Effector memory CD4-positive, alpha-beta T cell (primary cell): ENCODE results near the gene POC1B.

Experiments used
- DNase-seq, 3 donors: peaks; one replicate each; pipeline ENCODE4 v3.0.0-alpha.2; 2020
- H3K27ac ChIP-seq: 2 replicates; pipeline ENCODE4 v1.7.0; 2013; ENCODE audit warnings: mild to moderate bottlenecking, low read length, moderate library complexity; ENCODE audit not compliant: insufficient read depth, poor library complexity, severe bottlenecking
- H3K27me3 ChIP-seq: replicated peaks from 2 replicates; pipeline ENCODE4 v1.7.0; 2013; ENCODE audit warnings: mild to moderate bottlenecking, low read length; ENCODE audit not compliant: insufficient read depth, control insufficient read depth, poor library complexity, severe bottlenecking
- H3K36me3 ChIP-seq: 2 replicates; pipeline ENCODE4 v1.7.0; 2013; ENCODE audit warnings: mild to moderate bottlenecking, low read length, moderate library complexity; ENCODE audit not compliant: control insufficient read depth, insufficient read depth
- H3K4me1 ChIP-seq: 2 replicates; pipeline ENCODE4 v1.7.0; 2013; ENCODE audit warnings: low read length, mild to moderate bottlenecking; ENCODE audit not compliant: control insufficient read depth, insufficient read depth, poor library complexity, severe bottlenecking
- H3K4me3 ChIP-seq: 2 replicates; pipeline ENCODE4 v1.7.0; 2013; ENCODE audit warnings: low read length, low read depth, mild to moderate bottlenecking; ENCODE audit not compliant: insufficient read depth, poor library complexity, severe bottlenecking
- H3K9me3 ChIP-seq: 2 replicates; pipeline ENCODE4 v1.7.0; 2013; ENCODE audit warnings: mild to moderate bottlenecking, low read length, moderate library complexity; ENCODE audit not compliant: control insufficient read depth

The POC1B gene

DNA sequence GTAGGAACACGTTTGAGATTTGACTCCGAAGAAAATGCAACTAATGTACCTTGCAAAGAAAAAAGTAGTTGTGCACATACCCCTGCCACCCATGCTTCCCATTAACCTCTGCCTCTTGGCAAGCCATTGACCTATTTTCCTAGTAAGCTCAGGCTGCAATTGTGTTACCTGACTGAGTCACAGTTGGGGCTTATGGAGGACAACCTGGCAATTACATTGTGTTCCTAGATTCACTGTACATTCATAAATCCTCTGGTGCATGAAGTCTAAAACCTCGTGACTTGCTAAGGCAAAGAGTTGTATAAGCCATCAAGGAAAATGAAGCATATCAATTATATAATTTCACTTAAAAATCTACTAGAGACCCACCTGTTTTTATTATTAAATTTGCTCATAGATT is 111.5 kb downstream of the POC1B start:
- H3K27me3 ChIP-seq: no peaks in the 10 kb centered on the region
- no peak for DNase-seq
- H3K4me3 ChIP-seq: no peak overlapping the region

GRCh38 chr12:89413234-89413633 is 112.6 kb downstream of the POC1B start:
- H3K4me1 ChIP-seq: no peaks in the 10 kb centered on the region
- H3K36me3 ChIP-seq: no peaks in the 10 kb centered on the region
- H3K9me3 ChIP-seq: no peaks in the 10 kb centered on the region
- H3K27me3 ChIP-seq: no peaks in the 10 kb centered on the region
- H3K4me3 ChIP-seq: no peak overlapping the region
- DNase-seq: no peak
- no peak overlapping the region for H3K27ac ChIP-seq

More for the DNA sequence above, 111.5 kb downstream of the POC1B start:
- Histone ChIP-seq H3K4me1 (no peaks in the 10 kb centered on the region), H3K27ac (no peak overlapping the region), H3K36me3 (no peaks in the 10 kb centered on the region), H3K9me3 (no peaks in the 10 kb centered on the region)

GRCh38 chr12:89412665-89413064 is 113.2 kb downstream of the POC1B start:
- no peaks in the 10 kb centered on the region for H3K27me3 ChIP-seq
- no peaks in the 10 kb centered on the region for H3K9me3 ChIP-seq
- no peaks in the 10 kb centered on the region for H3K4me1 ChIP-seq
- no peak overlapping the region for H3K4me3 ChIP-seq
- H3K27ac ChIP-seq: no peak overlapping the region
- no peaks in the 10 kb centered on the region for H3K36me3 ChIP-seq
- DNase-seq: no peak

GRCh38 chr12:89411846-89412245 is 114.0 kb downstream of the POC1B start:
- H3K4me3 ChIP-seq: no peak overlapping the region
- H3K27me3 ChIP-seq: no peaks in the 10 kb centered on the region
- no peak overlapping the region for H3K27ac ChIP-seq
- DNase-seq: no peak
- H3K36me3 ChIP-seq: no peaks in the 10 kb centered on the region
- H3K9me3 ChIP-seq: no peaks in the 10 kb centered on the region
- no peaks in the 10 kb centered on the region for H3K4me1 ChIP-seq

DNA sequence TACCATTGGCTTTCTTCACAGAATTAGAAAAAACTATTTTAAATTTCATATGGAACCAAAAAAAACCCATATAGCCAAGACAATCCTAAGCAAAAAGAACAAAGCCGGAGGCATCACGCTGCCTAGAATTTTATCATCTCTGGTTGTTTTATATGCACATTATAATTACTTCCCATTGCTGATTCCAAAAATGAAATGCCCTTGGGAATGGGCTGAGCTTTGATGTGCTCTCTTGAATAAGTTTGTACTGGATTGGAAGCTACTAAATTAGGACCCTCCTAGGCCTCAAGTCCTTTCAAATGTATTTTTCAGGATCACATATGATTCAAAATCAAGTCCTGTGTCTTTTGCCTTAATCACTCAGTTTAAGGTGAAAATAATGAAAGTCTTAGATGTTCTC is 114.6 kb downstream of the POC1B start:
- Histone ChIP-seq H3K27me3 (no peaks in the 10 kb centered on the region), H3K4me1 (no peaks in the 10 kb centered on the region), H3K4me3 (no peak overlapping the region), H3K9me3 (no peaks in the 10 kb centered on the region), H3K36me3 (no peaks in the 10 kb centered on the region), H3K27ac (no peak overlapping the region)
- no peak for DNase-seq

- H3K4me3 ChIP-seq: no peak overlapping the region
- no peaks in the 10 kb centered on the region for H3K9me3 ChIP-seq
- H3K4me1 ChIP-seq: no peaks in the 10 kb centered on the region
- H3K36me3 ChIP-seq: no peaks in the 10 kb centered on the region
- no peak overlapping the region for H3K27ac ChIP-seq
- no peak for DNase-seq
- no peaks in the 10 kb centered on the region for H3K27me3 ChIP-seq
Observed at GRCh38 chr12:89405626-89406345, 120.1 kb downstream of the POC1B start.

DNA sequence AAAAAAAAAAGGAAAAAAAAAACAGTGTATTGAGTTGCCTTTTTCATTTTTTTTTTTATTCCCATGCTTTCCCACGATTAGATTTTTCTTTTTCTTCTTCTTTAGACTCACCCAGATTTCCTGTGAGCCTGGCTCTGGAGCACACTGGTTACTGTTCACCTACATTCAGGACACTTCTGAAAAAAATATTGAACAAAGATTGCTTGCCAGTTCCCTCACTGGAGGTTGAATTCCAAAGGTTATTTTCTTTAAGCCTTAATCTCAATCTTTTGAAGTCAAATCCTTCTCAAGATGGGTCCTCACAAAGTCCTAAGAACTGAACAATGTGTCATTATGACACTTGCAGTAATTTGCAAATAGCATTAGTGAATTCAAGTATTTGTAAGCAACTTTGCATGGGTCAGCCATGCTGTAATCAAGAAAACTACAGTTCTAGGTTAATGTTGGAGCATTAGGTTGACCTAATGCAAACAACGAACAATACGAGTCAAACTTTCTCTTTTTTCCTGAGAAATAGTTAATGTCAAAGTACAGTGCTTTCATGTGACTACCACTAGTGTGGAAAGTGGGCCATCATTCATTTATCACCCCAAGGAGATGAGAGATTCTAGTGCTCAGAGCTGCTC is 124.3 kb downstream of the POC1B start:
- Histone ChIP-seq H3K9me3 (no peaks in the 10 kb centered on the region), H3K27ac (no peak overlapping the region), H3K4me1 (no peaks in the 10 kb centered on the region), H3K36me3 (no peaks in the 10 kb centered on the region), H3K27me3 (no peaks in the 10 kb centered on the region), H3K4me3 (no peak overlapping the region)
- no peak for DNase-seq

- H3K27me3 ChIP-seq: no peaks in the 10 kb centered on the region
- no peaks in the 10 kb centered on the region for H3K9me3 ChIP-seq
- H3K27ac ChIP-seq: no peak overlapping the region
- DNase-seq: no peak
- H3K4me3 ChIP-seq: no peak overlapping the region
- H3K36me3 ChIP-seq: no peaks in the 10 kb centered on the region
- no peaks in the 10 kb centered on the region for H3K4me1 ChIP-seq
Observed at GRCh38 chr12:89400415-89400814, 125.4 kb downstream of the POC1B start.

DNA sequence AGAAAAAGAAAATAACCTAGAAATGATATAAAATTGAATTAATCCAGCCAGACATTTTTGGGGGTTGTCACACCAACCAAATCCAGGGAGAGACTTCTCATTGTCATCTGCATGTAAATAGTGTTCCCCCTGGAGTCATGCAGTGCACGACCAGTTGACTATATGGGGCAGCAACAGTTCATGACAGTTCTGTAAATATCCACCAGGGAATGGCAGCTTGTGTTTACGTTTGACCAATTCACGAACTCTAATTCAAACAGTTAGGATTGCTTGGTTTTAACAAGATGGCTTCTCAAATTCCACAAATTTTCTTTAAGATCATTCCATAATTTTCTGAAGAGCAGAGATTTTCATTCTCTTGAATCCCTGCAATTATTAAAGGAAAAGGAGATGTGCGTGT is 130.1 kb downstream of the POC1B start:
- no peak for DNase-seq
- Histone ChIP-seq H3K27ac (no peak overlapping the region), H3K4me1 (no peaks in the 10 kb centered on the region), H3K36me3 (no peaks in the 10 kb centered on the region), H3K9me3 (no peaks in the 10 kb centered on the region), H3K4me3 (no peak overlapping the region), H3K27me3 (no peaks in the 10 kb centered on the region)

GRCh38 chr12:89393551-89394121 is 132.2 kb downstream of the POC1B start:
- Histone ChIP-seq H3K9me3 (no peaks in the 10 kb centered on the region), H3K4me1 (peaks cover 4% of the 10 kb centered on the region), H3K36me3 (no peaks in the 10 kb centered on the region), H3K27me3 (no peaks in the 10 kb centered on the region), H3K27ac (no peak overlapping the region), H3K4me3 (no peak overlapping the region)
- no peak for DNase-seq
